ENCODE results near the gene DOCK1.

DNA sequence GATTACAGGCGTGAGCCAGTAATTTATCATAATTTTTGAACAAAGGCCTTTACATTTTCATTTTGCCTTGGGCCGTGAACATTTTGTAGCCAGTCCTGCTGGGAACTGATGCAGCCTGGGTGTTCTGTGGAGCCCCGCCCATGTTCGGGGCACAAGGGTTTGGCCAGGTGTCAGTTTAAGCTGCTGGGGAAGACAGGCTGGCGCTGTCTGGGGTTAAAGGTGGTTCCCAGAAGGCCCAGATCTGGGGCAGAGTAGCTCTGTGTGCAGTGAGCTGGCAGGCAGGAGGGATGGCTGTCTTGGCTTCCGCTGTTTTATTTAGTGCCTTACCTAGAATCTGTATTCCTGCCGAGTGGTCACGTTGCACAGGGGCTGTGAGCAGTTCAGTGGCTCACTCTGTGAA lies 50.2 kb downstream of the DOCK1 start:
- TF ChIP-seq, protein P1, sequence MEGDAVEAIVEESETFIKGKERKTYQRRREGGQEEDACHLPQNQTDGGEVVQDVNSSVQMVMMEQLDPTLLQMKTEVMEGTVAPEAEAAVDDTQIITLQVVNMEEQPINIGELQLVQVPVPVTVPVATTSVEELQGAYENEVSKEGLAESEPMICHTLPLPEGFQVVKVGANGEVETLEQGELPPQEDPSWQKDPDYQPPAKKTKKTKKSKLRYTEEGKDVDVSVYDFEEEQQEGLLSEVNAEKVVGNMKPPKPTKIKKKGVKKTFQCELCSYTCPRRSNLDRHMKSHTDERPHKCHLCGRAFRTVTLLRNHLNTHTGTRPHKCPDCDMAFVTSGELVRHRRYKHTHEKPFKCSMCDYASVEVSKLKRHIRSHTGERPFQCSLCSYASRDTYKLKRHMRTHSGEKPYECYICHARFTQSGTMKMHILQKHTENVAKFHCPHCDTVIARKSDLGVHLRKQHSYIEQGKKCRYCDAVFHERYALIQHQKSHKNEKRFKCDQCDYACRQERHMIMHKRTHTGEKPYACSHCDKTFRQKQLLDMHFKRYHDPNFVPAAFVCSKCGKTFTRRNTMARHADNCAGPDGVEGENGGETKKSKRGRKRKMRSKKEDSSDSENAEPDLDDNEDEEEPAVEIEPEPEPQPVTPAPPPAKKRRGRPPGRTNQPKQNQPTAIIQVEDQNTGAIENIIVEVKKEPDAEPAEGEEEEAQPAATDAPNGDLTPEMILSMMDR (IDR thresholded peaks at IDR 0.05): no peak
- no peak for TF ChIP-seq POLR2A (IDR thresholded peaks at IDR 0.05)
